ENCODE measurements around the gene ATRNL1.

ATRNL1 gene

DNA sequence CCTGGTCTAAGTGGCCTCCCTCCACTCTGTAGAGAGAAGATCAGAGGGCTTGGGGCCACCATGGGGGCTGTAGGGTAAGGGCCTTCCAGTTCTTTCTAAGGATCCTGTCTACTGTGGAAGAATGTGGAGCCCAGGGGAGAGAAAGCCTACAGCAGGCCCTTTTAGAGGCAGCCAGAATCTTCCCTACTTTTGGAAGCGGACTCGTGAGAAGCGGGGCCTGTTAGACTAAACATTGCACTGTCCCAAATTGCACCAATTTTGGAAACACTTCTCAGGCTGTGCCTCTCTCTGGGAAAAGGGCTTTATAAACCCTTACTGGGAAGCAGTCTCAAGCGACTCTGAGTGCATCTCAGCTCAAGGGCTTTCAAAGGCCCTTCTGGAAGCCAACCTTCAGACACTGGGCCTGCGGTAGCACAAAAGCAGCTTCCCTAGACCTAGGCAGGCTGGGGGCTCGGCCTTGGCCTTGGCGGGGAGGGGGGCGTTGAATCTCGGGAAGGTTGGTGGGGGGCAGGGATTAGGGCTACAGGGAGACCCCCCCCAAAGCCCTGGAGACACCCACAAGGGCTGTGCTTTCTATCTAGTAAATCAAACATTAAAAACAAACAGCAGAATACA, 881.8 kb downstream of the ATRNL1 start:
- no peak for DNase-seq
- no peaks in the 10 kb centered on the region for H3K36me3 Mint-ChIP-seq
- no peaks in the 10 kb centered on the region for H3K27me3 Mint-ChIP-seq
- no peaks in the 10 kb centered on the region for H3K4me1 Mint-ChIP-seq
- H3K27ac Mint-ChIP-seq, result no peak overlapping the region
- H3K4me3 Mint-ChIP-seq, result no peak overlapping the region
- H3K9me3 Mint-ChIP-seq, result peaks cover 19% of the 10 kb centered on the region
- CTCF ChIA-PET, result no interaction called here

DNA sequence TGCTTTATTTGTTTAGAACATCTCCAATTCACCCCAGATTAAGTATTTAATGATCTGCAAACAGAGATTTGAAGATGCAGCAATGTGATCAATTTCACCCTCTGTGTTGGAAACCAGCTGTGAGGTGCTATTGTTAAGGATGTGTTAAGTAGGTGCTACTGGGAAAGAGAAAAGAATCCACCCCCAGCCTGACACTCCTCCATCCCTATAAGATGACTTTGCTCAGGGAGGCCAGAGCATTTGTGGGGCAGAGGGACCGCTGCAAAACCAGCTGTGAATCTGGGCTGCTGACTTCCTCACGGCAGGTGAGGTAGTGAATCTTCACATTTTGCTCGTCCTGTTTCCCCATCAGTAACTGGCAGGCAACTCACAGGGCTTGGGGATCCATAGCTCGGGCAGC, 882.3 kb downstream of the ATRNL1 start:
- no peaks in the 10 kb centered on the region for H3K4me1 Mint-ChIP-seq
- no peaks in the 10 kb centered on the region for H3K27me3 Mint-ChIP-seq
- no peaks in the 10 kb centered on the region for H3K36me3 Mint-ChIP-seq
- no peak overlapping the region for H3K27ac Mint-ChIP-seq
- DNase-seq, result no peak
- H3K4me3 Mint-ChIP-seq, result no peak overlapping the region
- H3K9me3 Mint-ChIP-seq, result peaks cover 19% of the 10 kb centered on the region
- CTCF ChIA-PET, result no interaction called here

DNA sequence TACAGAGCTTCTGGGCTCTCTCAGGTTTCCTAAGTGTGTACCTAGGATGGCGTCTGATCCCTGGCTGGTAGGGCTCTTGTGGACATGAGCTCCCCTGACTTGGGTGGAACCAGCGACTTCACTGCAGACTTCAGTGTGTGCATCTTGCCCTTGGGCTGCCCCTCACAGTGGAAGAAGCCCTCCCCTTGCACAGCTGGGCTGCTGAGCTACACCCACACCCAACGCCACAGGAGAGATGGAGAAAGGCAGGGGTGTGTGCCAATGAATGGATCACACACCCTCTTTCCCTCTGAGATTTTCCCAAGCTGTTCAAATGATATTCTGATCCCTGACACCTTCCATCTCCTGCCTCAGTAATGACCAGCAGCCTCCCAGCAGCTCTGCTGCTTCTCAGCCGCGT, 883.2 kb downstream of the ATRNL1 start:
- peaks cover 16% of the 10 kb centered on the region for H3K9me3 Mint-ChIP-seq
- H3K27me3 Mint-ChIP-seq, result no peaks in the 10 kb centered on the region
- no peak overlapping the region for H3K27ac Mint-ChIP-seq
- H3K4me3 Mint-ChIP-seq, result no peak overlapping the region
- no peak for DNase-seq
- H3K36me3 Mint-ChIP-seq, result no peaks in the 10 kb centered on the region
- CTCF ChIA-PET, result no interaction called here
- no peaks in the 10 kb centered on the region for H3K4me1 Mint-ChIP-seq

DNA sequence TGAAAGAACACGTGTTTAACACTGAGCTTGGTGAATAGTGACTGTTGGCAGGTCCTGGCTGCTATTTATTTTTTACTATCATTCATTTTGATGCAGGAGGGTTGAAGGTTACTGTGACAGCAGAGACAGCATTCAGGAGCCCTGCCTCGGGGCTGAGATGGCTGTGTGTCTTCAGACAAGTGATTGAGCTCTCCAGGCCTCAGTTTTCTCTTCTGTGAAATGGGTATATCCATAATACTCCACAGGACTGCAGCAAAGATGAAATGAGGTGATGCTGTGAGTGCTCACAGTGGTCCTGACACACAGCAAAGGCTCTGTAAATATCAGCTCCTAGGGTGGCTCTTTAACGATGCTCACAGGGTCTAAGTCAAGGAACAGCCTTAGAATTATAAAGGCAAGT, 884.7 kb downstream of the ATRNL1 start:
- Mint-ChIP-seq H3K36me3 (no peaks in the 10 kb centered on the region), H3K27me3 (no peaks in the 10 kb centered on the region), H3K4me1 (no peaks in the 10 kb centered on the region), H3K27ac (no peak overlapping the region), H3K4me3 (no peak overlapping the region), H3K9me3 (peaks cover 11% of the 10 kb centered on the region)
- DNase-seq, result no peak
- CTCF ChIA-PET, result no interaction called here

DNA sequence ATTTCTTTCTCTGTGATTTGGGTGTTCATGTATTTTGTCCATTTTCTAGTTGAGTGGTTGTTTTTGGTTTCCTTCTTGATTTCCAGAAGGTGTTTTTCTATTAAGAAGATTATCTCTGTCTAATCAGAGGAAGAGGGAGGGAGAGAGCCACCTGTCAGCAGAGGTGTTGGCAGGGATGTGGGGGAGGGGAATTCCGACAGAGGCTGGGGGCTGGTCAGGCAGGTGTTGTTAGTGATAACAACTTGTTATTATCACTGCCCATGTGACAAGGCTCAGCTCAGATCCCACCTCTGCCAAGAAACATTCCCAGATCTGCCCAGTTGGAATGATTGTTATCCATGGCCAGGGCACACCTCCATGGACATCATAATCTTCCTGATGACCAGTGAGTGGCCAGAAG, 886.4 kb downstream of the ATRNL1 start:
- CTCF ChIA-PET, result no interaction called here
- H3K27ac Mint-ChIP-seq, result no peak overlapping the region
- H3K27me3 Mint-ChIP-seq, result no peaks in the 10 kb centered on the region
- peaks cover 6% of the 10 kb centered on the region for H3K9me3 Mint-ChIP-seq
- H3K36me3 Mint-ChIP-seq, result no peaks in the 10 kb centered on the region
- H3K4me3 Mint-ChIP-seq, result no peak overlapping the region
- DNase-seq, result no peak
- no peaks in the 10 kb centered on the region for H3K4me1 Mint-ChIP-seq

DNA sequence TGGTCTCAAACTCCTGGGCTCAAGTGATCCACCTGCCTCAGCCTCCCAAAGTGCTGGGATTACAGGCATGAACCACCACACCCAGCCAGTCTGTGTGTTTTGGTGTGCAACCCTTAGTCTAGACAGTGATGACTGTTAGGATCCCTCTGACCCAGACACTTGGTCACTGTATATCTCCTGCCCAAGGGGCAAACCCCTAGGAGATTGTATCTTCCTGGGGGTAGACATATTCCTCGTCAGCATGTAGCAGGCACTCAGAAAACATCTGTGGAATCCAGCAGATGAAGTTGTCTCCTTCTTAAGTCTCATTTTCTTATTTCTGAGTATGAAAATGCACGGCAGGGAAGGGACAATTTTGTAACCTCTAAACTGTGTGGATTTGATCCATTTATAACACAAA, 887.3 kb downstream of the ATRNL1 start:
- no peak for DNase-seq
- no peak overlapping the region for H3K27ac Mint-ChIP-seq
- H3K4me1 Mint-ChIP-seq, result no peaks in the 10 kb centered on the region
- H3K9me3 Mint-ChIP-seq, result peaks cover 6% of the 10 kb centered on the region
- H3K27me3 Mint-ChIP-seq, result no peaks in the 10 kb centered on the region
- no peaks in the 10 kb centered on the region for H3K36me3 Mint-ChIP-seq
- no peak overlapping the region for H3K4me3 Mint-ChIP-seq
- CTCF ChIA-PET, result no interaction called here

DNA sequence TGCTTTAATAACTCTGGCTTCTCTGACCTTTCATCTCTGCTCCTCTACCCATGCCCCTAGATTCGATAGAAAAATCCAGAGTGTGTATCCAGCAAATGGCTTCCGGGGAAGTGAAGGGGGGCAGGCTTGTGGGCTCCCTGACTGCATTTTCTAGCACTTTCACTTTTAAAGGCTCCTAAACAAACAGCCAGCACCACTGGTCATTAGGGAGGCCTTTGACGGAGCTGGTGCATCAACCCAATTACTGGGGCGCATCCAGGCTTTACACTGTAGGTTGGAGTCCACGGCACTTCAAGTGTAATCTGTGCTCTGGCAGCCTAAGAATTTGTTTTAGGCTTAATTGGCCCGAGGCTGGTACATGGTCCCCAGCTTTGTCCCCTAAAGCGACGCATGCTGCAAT, 887.9 kb downstream of the ATRNL1 start:
- no peak overlapping the region for H3K27ac Mint-ChIP-seq
- H3K4me1 Mint-ChIP-seq, result no peaks in the 10 kb centered on the region
- no peak for DNase-seq
- no peak overlapping the region for H3K4me3 Mint-ChIP-seq
- peaks cover 6% of the 10 kb centered on the region for H3K9me3 Mint-ChIP-seq
- no peaks in the 10 kb centered on the region for H3K36me3 Mint-ChIP-seq
- CTCF ChIA-PET, result no interaction called here
- no peaks in the 10 kb centered on the region for H3K27me3 Mint-ChIP-seq

DNA sequence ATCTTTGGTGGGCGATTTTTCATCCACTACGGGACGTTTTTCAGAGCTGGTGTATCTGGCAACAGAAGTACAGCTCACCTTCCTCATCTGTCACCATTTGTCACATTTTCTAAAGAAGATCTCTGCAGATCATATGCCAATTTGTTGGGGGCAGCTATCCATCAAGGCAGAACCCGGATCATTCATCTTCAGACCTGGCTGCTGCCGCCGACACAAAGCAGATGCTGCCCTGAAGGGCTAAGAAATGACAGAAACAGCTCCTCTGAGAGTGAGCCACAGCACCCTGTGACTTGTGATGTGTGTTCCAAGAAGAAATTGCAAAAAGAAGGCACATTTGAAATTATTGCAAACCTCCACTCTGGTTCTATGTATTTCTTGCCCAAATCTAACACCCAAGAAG, 888.9 kb downstream of the ATRNL1 start:
- Mint-ChIP-seq H3K27me3 (no peaks in the 10 kb centered on the region), H3K4me3 (no peak overlapping the region), H3K36me3 (no peaks in the 10 kb centered on the region), H3K4me1 (no peaks in the 10 kb centered on the region), H3K27ac (no peak overlapping the region), H3K9me3 (peaks cover 9% of the 10 kb centered on the region)
- DNase-seq, result no peak
- CTCF ChIA-PET, result no interaction called here

DNA sequence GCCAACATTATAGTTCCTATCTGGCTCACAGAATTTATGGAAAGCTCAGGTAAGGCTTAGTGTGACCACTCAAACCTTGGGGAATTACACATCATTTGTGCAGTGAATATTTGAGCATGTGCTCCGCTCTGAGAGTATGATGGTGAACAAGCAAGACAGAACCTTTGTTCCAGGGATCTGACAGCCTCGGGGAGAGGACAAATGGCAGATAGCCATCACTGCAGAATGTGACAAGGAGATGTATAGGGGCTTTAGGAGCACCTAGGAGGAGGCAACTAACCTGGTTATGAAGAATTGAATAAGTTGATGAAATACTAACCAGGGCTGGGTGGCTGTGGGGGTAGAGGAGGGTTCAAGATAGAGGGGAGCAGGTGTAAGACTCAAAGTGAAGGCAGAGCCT, 889.4 kb downstream of the ATRNL1 start:
- Mint-ChIP-seq H3K27me3 (no peaks in the 10 kb centered on the region), H3K9me3 (peaks cover 12% of the 10 kb centered on the region), H3K4me3 (no peak overlapping the region), H3K27ac (no peak overlapping the region), H3K36me3 (no peaks in the 10 kb centered on the region), H3K4me1 (no peaks in the 10 kb centered on the region)
- CTCF ChIA-PET, result no interaction called here
- no peak for DNase-seq

DNA sequence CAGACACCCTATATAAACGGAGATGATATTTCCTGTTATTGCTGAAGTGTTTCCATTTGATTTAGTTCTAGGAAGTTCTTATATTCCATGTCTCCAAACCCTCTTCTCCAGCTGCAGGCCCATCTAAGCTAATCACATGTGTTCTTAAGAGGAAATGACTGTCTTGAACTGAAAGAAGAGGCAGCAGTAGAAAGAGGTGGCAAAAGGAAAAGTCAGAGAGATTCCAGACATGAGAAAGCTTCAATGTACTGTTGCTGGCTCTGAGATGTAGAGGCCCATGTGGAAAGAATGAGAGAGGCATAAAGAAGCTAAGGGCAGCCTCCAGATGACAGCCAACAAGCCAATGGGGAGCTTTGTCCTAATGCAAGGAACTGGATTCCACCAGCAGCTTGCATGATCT, 892.6 kb downstream of the ATRNL1 start:
- no peaks in the 10 kb centered on the region for H3K4me1 Mint-ChIP-seq
- CTCF ChIA-PET, result no interaction called here
- H3K27me3 Mint-ChIP-seq, result no peaks in the 10 kb centered on the region
- H3K36me3 Mint-ChIP-seq, result no peaks in the 10 kb centered on the region
- H3K27ac Mint-ChIP-seq, result no peak overlapping the region
- no peak for DNase-seq
- H3K9me3 Mint-ChIP-seq, result peaks cover 18% of the 10 kb centered on the region
- H3K4me3 Mint-ChIP-seq, result no peak overlapping the region

DNA sequence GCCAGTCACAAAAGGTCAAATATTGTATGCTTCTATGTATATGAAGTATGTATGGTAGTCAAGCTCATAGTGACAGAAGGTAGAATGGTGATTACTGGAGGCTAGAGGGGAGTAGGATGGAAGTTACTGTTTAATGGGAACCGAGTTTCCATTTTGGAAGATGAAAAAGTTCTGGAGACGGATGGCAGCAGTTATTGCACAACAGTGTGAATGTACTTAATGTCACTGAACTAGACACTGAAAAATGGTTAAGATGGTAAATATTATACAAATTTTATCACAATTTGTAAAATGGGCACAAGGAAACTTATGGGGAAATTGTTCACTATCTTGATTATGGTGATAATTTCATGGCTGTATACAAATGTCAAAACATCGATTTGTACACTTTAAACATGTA, 895.2 kb downstream of the ATRNL1 start:
- CTCF ChIA-PET, result no interaction called here
- H3K27ac Mint-ChIP-seq, result no peak overlapping the region
- no peak overlapping the region for H3K4me3 Mint-ChIP-seq
- no peaks in the 10 kb centered on the region for H3K36me3 Mint-ChIP-seq
- no peaks in the 10 kb centered on the region for H3K27me3 Mint-ChIP-seq
- H3K4me1 Mint-ChIP-seq, result no peaks in the 10 kb centered on the region
- peaks cover 17% of the 10 kb centered on the region for H3K9me3 Mint-ChIP-seq
- no peak for DNase-seq

DNA sequence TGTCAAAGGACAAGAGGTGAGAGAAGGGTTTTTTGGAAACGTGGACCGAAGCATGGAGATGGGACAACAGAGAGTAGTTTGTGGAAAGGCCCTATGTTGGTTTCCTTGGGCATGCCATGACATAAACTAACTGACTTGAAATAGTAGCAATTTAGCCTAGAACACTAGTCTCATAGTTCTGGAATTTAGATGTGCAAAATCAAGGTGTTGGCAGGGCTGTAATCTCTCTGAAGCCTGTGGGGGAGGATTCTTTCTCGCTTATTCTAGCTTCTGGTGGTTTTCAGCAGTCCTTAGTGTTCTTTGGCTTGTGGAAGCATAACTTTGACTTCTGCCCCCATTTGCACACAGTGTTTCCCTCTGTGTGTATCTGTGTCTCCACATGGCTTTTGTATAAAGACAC, 896.5 kb downstream of the ATRNL1 start:
- Mint-ChIP-seq H3K27ac (no peak overlapping the region), H3K4me1 (no peaks in the 10 kb centered on the region), H3K36me3 (no peaks in the 10 kb centered on the region), H3K27me3 (no peaks in the 10 kb centered on the region), H3K4me3 (no peak overlapping the region), H3K9me3 (peaks cover 15% of the 10 kb centered on the region)
- CTCF ChIA-PET, result no interaction called here
- no peak for DNase-seq

DNA sequence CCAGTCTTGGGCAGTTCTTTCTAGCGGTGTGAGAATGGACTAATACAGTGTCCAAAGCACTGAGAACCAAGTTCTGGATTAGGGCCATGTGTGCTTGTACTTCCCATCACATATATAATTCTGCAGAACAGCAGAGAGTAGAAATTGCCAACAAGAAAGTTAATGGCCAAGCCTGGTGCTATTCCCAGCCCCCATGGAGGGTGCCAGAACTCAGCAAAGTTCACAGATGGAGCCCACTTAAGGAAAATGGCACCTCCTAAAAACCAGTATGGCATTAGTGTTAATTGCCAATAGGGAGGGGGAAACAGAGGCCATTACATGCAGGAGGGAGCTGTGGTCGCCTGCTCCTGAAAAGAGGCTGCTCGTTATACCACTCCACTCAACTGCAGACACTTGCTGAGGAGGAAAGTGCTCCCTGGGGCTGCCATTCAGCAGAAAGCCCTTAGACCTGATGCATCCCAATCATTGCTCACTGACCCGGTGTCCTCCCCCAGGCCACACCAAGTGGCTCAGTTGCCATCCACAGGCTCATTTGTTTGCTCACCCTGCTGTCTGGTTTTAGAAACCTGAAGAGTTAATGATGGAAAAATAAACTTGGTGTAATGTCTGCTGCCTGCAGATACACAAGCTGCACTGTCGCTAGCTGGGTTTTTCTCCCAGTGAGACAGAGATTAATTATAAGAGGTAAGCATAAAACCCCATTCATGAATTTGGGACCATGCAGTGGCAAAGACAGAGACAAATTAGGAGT, 899.2 kb downstream of the ATRNL1 start:
- no peaks in the 10 kb centered on the region for H3K4me1 Mint-ChIP-seq
- H3K36me3 Mint-ChIP-seq, result no peaks in the 10 kb centered on the region
- no peak for DNase-seq
- CTCF ChIA-PET, result no interaction called here
- no peaks in the 10 kb centered on the region for H3K27me3 Mint-ChIP-seq
- H3K9me3 Mint-ChIP-seq, result peaks cover 11% of the 10 kb centered on the region
- no peak overlapping the region for H3K27ac Mint-ChIP-seq
- no peak overlapping the region for H3K4me3 Mint-ChIP-seq

DNA sequence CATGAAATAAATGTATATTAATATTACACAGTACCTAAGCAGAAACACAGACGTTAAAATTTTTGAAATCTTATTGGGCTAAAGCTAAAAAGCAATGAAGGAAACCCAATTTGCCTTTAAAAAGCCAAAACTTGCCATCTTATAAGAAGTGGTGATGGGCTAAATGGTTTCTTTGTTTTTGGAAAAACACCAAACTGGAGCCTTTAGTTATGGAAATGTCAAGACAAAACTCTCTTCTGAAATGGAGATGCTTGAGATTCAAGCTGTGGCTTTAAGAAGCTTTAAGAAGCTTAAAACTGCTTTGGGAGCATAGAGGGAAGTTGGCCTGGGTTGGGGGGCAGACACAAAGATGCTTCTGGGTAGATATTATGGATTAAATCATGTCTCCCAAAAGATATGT, 902.9 kb downstream of the ATRNL1 start:
- no peak for DNase-seq
- H3K4me3 Mint-ChIP-seq, result no peak overlapping the region
- H3K4me1 Mint-ChIP-seq, result no peaks in the 10 kb centered on the region
- no peak overlapping the region for H3K27ac Mint-ChIP-seq
- CTCF ChIA-PET, result no interaction called here
- H3K27me3 Mint-ChIP-seq, result no peaks in the 10 kb centered on the region
- H3K36me3 Mint-ChIP-seq, result no peaks in the 10 kb centered on the region
- H3K9me3 Mint-ChIP-seq, result peaks cover 5% of the 10 kb centered on the region

DNA sequence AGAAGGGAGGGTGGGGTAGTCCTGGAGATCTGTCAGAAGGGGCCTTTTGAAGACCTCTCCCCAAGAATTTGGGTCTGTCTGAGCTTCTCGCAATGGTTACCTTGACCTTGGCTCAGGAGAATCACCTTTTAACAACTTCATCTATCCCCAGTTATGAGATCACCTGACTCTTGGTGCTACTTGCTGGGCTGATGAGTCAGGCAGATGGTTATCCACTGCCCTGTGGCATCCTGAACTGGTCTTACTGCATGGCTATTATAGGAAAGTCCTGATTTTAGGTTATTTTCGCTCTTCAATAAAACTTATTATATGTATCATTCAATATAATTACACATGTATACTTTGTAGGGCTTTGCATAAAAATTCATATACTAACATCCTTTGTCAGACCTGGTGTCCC, 905.1 kb downstream of the ATRNL1 start:
- no peak for DNase-seq
- Mint-ChIP-seq H3K4me3 (no peak overlapping the region), H3K36me3 (no peaks in the 10 kb centered on the region), H3K4me1 (no peaks in the 10 kb centered on the region), H3K9me3 (peaks cover 7% of the 10 kb centered on the region), H3K27ac (no peak overlapping the region), H3K27me3 (no peaks in the 10 kb centered on the region)
- CTCF ChIA-PET, result no interaction called here
